Brain microvascular endothelial cell (primary cell): ENCODE measurements around the gene NT5DC3.
"Not testable (repeated sequence)": the region's sequence is repeated elsewhere in the genome, so short reads cannot be mapped to it uniquely, and the experiment has no call there.

Experiments
- DNase-seq: peaks from one replicate; pipeline ENCODE4 v3.0.0-alpha.2; 2020
- H3K27ac ChIP-seq: fragments of 250-450 bp; sonication (Bioruptor Pico); 2 replicates; pipeline ENCODE4 v1.5.1; 2020; ENCODE audit warnings: mild to moderate bottlenecking, moderate library complexity
- H3K27me3 ChIP-seq: fragments of 250-450 bp; sonication (Bioruptor Pico); replicated peaks from 2 replicates; pipeline ENCODE4 v1.5.1; 2020; ENCODE audit warnings: mild to moderate bottlenecking
- H3K36me3 ChIP-seq: fragments of 250-450 bp; sonication (Bioruptor Pico); replicated peaks from 2 replicates; pipeline ENCODE4 v1.5.1; 2020; ENCODE audit warnings: mild to moderate bottlenecking
- H3K4me3 ChIP-seq: 2 replicates; pipeline ENCODE4 v1.5.1; 2011; ENCODE audit warnings: low read depth, mild to moderate bottlenecking, control low read depth, low read length, moderate library complexity
- in situ Hi-C: cut with HindIII; loops from 2 replicates; pipeline ENCODE4 v1.10.0; 2017; ENCODE audit warnings: low sequenced_read_pairs, low pct_ligation_motif_present
- TF ChIP-seq, protein P1 (sequence below): IDR thresholded peaks from 2 replicates; pipeline ENCODE4 v1.5.1; 2011; ENCODE audit warnings: low read depth, mild to moderate bottlenecking, moderate library complexity, low read length, control low read depth, inconsistent platforms; ENCODE audit errors: missing control alignments

The NT5DC3 gene

GRCh38 chr12:103839103-103839502, 1.9 kb downstream of the NT5DC3 start:
- Histone ChIP-seq H3K27me3 (no peaks in the 10 kb centered on the region), H3K4me3 (no peak overlapping the region), H3K36me3 (no peaks in the 10 kb centered on the region), H3K27ac (no peak overlapping the region)
- in situ Hi-C loops, result no loop called here
- TF ChIP-seq, protein P1, sequence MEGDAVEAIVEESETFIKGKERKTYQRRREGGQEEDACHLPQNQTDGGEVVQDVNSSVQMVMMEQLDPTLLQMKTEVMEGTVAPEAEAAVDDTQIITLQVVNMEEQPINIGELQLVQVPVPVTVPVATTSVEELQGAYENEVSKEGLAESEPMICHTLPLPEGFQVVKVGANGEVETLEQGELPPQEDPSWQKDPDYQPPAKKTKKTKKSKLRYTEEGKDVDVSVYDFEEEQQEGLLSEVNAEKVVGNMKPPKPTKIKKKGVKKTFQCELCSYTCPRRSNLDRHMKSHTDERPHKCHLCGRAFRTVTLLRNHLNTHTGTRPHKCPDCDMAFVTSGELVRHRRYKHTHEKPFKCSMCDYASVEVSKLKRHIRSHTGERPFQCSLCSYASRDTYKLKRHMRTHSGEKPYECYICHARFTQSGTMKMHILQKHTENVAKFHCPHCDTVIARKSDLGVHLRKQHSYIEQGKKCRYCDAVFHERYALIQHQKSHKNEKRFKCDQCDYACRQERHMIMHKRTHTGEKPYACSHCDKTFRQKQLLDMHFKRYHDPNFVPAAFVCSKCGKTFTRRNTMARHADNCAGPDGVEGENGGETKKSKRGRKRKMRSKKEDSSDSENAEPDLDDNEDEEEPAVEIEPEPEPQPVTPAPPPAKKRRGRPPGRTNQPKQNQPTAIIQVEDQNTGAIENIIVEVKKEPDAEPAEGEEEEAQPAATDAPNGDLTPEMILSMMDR, result no peak
- DNase-seq, result no peak

- H3K4me3 ChIP-seq, result no peak overlapping the region
- no peaks in the 10 kb centered on the region for H3K27me3 ChIP-seq
- DNase-seq, result no peak
- no peak overlapping the region for H3K27ac ChIP-seq
- TF ChIP-seq, protein P1, result no peak
- H3K36me3 ChIP-seq, result no peaks in the 10 kb centered on the region
- in situ Hi-C loops, result no loop called here
Observed at GRCh38 chr12:103838254-103838914, 2.6 kb downstream of the NT5DC3 start.

GRCh38 chr12:103836345-103836744, 4.7 kb downstream of the NT5DC3 start:
- no peak for DNase-seq
- in situ Hi-C loops, result no loop called here
- H3K36me3 ChIP-seq, result no peaks in the 10 kb centered on the region
- H3K4me3 ChIP-seq, result no peak overlapping the region
- H3K27ac ChIP-seq, result no peak overlapping the region
- TF ChIP-seq, protein P1, result no peak
- H3K27me3 ChIP-seq, result no peaks in the 10 kb centered on the region

- H3K27ac ChIP-seq, H3K36me3 ChIP-seq, DNase-seq, in situ Hi-C loops, H3K27me3 ChIP-seq, H3K4me3 ChIP-seq: not testable (repeated sequence)
Observed at GRCh38 chr12:103835747-103836335, 5.2 kb downstream of the NT5DC3 start.

DNA sequence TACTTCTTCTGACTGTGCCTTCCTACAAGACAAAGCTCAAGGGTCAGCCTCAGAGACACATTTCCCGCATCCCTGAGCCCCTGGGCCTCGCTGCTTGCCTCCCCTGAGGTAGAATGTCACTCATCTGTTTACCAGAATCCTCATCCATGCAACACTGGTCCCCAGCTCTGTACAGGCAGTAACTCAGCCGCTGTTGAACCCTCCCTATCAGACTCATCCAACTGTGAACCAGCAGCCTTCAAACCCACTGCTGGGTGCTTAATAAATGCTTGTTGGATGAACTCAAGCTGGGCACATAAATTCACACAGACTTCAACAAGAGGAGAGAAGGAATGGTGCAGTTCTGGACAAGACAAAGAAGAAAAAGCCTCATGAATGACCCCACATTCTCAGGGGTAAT, 6.1 kb downstream of the NT5DC3 start:
- Histone ChIP-seq H3K27me3 (no peaks in the 10 kb centered on the region), H3K27ac (no peak overlapping the region), H3K36me3 (no peaks in the 10 kb centered on the region), H3K4me3 (no peak overlapping the region)
- DNase-seq, result no peak
- TF ChIP-seq, protein P1, result no peak
- in situ Hi-C loops, result no loop called here

DNA sequence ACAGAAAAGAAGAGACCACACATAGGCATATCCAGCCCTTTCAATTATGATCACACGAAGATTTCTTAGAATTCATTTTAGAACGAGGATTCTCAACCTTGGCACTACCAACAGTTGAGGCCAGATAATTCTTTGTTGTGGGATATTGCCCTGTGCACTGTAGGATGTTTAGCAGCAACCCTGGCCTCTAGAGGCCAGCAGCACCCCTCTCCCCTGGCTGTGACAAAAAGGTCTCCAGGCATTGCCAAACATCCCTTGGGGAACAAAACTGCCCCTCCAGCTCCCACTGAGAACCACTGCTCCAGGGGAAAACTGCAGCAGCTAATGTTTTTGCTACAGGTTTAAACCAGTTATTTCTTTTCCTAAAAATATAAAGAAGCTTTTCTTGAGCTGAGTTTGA, 7.1 kb downstream of the NT5DC3 start:
- in situ Hi-C loops, result no loop called here
- no peaks in the 10 kb centered on the region for H3K27me3 ChIP-seq
- no peak overlapping the region for H3K27ac ChIP-seq
- TF ChIP-seq, protein P1, result peak; percentile 33
- no peaks in the 10 kb centered on the region for H3K36me3 ChIP-seq
- no peak for DNase-seq
- H3K4me3 ChIP-seq, result no peak overlapping the region
